Frontal cortex (tissue), 4 donors: Measurements from ENCODE around the gene MIER2. TPM values are rescaled to one million over a fixed set of nuclear protein-coding genes. Genes with fewer than 3 reads are reported as not detected.

ENCODE experiments used
- DNase-seq, 2 donors: peaks; one replicate each; pipeline ENCODE4 v3.0.0; 2012; ENCODE audit warnings: low spot score in 2 of 2
- FAIRE-seq: peaks from 2 replicates; lab custom pipeline; 2012; peaks lifted over from hg19 to GRCh38; lab: Jason Lieb, UNC
- total RNA-seq: library from RNA; depleted of rRNA; stranded (reverse); fragments of >200 nt; gene quantifications from one replicate; pipeline ENCODE4 v1.2.3, GENCODE V29; 2014
- donor health status: control.
- donor health status: control.
- donor health status: control.

Gene MIER2
- total RNA-seq, 1 donor from 2014 or later = 3.7 TPM

DNA sequence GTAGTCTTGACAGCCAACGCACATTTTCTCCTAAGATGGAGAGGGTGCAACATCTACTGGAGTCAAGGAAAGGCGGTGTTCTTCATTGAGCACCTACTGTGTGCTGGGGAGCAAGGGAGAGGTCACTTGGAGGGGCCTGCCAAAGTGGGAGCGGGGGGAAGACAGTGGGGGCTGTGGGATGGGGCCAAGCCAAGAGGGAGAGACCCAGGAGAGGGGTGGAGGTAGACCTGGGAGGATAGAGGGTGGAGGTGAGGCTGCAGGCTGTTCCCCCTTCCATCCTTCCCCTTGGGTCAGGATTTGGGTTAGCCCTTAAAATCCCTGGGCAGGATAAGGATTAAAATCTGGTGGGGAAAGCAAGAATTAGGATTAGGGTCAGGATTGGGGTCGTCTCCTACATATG lies 51.6 kb downstream of the MIER2 start:
- FAIRE-seq = no peak
- DNase-seq = no peak

GRCh38 chr19:292281-292884 lies 52.2 kb downstream of the MIER2 start:
- FAIRE-seq (no peak), DNase-seq (no peak)

DNA sequence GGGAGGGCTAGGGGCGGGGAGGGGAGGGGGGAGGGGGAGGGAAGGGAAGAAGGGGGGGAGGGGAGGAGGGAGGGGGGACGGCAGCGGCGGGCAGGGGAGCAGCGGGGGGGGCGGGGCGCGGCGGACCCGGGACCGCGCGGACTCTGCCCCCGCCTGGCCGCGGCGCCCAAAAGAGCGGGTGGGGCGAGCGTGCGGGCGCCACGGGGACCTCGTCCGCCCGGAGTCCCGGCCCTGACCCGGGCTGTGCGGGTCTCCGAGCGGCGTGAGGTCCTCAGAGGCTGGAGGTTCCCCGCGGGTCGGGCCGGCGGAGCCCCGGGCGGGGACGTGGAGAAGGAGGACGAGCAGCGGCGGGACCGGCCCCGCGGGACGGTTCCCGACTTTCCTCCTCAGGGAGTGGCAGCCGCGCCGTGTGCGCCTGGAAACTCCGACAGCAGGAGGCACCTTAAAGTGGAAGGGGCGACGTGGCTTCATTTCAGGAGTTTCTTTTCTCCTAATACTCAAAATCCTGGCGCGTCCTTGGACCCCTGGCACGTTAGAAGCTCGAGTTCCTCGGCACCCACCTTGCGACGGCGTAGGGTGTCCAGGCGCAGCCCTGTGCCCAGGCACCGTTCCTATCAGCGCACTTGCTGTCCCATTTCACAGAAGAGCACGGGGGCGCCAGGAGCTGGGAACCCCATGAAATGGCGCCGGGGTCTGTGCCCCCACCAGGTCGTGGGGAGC lies 52.9 kb downstream of the MIER2 start:
- FAIRE-seq (no peak), DNase-seq (peak; percentile 60 to 83)

DNA sequence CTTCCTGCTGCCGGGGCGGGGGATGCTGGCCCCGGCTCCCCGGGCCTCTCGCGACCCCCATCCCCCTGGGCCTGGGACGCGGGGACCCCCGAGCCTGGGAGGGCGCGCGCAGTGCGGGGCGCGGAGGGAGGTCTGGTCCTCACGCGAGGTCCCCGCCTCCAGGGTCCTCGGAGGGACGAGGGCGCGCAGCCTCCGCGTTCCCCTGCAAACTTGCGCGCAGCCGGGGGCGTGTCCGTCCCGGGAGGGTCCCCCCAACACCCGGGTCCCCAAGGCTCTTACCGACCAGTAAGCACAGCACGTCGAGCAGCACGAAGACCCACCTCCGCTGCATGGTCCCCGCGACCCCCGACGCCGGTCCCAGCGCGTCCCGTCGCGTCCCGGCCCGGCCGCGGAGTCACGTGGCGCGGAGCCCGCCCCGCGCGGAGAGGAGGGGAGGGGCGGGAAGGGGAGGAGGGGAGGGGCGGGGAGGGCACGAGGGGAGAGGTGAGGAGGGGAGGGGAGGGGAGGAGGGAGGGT lies 53.5 kb downstream of the MIER2 start, which contains the start of gene PLPP2:
Gene PLPP2 (minus strand): TSS at position 398 of the 516 bp plus-strand sequence. CDS start 67 bp downstream, at position 331.
- peak; percentile 62 to 82 for DNase-seq

DNA sequence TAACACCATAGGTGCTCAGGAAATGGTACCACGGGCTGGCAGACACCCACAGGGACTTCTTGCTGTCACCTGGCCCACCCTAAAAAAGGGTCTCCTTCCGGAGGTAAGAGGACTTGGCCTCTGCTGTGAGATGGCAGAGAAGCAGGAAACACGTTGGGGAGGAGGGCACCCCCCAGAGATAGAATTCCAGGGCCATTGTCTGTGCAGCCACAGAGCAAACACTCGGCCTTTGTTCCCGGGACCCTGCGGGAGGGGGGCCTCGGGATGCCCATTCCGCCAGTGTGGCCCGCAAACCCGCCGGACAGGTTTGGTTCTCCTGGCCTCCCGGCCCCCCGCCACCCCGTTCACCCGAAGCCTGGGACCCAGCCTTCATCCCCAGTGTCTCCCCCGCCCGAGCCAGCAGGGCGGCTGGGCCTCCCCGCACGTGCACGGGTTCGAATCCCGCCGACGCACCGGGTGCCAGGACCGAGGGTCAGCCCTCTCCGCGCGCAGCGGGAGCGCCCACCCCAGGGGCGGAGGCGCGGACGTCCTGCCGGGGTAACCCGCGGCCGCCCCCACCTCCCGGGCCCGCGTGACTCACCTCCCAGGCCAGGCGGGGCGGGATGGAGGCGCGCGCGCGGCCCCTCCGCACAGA lies 54.1 kb downstream of the MIER2 start:
- DNase-seq = peak; percentile 66 to 84
- no peak for FAIRE-seq

More for the DNA sequence above, 53.5 kb downstream of the MIER2 start, which contains the start of gene PLPP2:
- no peak for FAIRE-seq

DNA sequence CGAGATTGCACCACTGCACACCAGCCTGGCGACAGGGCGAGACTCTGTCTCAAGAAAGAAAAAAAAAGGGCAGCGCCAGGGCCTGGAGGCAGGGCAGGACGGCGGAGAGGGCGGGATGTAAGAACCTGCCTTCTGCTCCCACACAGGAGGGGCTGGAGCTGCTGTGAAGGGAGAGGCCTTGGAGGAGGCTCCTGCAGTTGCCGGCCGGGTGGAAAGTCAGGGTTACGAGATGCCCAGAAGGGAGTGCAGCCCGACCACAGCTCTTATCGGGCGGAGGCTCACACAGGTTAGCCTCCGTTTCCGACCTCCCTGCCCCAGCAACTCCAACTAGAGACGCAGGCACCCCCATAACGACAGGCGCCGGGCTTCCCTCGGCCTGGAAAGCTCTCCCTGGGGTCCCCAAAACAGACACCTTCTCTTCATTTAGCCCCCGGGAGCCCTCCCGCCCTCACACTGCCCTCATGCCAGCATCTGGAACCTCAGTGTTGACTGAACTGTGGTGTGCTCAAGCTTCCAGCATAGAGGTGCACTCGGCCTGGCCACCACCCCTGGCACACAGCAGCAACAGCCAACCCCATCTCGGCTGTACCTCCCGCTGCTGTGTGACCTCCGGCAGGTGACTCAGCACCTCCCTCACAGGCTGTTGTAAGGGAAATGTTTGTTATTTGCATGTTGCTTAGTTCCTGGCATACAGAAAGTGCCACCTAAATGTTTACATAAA lies 54.8 kb downstream of the MIER2 start:
- FAIRE-seq (no peak), DNase-seq (no peak)

DNA sequence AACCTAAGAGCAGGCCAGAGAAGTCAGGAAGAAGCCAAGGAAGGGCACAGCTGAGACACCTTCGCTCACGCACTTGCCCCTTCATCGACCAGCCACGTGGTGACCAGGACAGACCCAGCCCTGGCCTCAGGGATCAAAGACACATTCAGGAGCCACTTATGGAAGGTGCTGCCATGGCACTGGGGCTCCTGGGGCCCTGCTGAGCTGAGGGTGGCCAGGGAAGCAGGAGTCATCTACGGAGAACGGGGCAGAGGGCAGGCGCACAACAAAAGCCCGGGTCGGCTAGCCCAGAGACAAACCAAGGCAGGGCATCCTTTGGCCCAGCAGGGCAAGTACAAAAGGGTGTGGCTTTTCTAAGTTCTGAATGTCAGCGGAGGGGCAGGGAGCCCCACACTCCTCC lies 55.7 kb downstream of the MIER2 start:
- FAIRE-seq (no peak), DNase-seq (no peak)

GRCh38 chr19:287381-287871 lies 57.2 kb downstream of the MIER2 start:
- FAIRE-seq = no peak
- no peak for DNase-seq

DNA sequence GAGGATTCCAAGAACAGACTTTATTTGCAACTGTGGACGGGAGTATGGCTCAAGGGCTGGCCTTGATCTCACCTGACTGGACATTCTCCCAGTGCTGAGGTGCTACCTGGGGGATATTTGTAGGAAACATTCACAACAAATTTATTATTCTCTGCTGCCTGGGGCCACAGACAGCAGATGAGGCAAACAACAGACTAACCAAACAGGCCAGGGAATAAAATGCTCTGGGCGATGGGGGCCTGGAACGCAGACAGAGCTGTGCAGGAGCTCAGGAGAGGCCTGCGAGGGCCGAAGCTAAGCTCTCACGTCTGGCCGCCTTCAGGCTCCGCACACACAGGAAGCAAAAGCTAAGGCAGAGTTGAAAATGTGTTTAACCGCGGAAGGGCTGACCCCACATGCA lies 61.2 kb downstream of the MIER2 start:
- FAIRE-seq (no peak), DNase-seq (no peak)

GRCh38 chr19:282501-282900 lies 62.1 kb downstream of the MIER2 start:
- FAIRE-seq (no peak), DNase-seq (no peak)

DNA sequence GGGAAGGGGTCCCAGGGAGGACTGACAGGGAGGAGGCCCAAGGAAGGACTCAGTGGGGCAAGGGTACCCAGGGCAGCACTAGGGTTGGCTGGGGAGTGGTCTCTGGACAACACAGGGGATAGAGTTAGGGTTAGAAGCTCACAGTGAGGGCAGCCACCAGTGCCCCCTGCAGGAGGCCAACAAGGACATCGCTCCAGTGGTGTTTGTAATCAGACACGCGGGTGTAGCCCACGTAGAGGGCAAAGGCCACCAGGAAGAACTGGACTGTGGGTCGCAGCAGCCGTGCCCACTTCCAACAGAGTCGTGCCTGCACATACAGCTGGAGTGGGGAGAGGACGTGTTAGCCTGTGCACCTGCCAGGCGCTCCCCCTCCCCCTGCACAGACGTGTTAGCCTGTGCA lies 62.6 kb downstream of the MIER2 start:
- DNase-seq (no peak), FAIRE-seq (no peak)

GRCh38 chr19:281156-281853 lies 63.3 kb downstream of the MIER2 start:
- FAIRE-seq = no peak
- no peak for DNase-seq

DNA sequence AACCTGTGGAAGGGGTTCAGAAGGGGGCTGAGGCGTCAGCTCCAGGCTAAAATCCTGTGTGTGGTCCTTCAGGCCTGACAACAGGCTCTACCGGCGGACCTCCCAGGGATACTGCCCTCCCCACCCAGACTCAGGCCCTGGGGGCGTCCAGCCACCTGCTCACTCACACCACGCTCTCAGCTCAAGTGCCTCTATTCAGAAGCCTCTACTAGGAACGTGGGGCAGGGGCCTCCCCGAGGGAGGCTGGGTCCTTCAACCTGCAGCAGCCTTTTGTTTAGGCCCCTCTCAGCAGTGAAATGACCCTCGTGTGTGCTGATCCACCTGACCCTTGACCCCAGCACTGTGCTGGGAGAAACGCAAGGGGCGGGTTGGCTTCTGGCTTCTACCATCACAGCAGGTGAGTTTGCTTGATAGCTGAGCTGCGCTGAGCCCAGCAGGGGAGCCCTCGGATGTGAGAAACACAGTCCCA lies 64.0 kb downstream of the MIER2 start:
- DNase-seq = no peak

GRCh38 chr19:279656-280055 lies 64.9 kb downstream of the MIER2 start:
- DNase-seq (no peak), FAIRE-seq (no peak)

More for the DNA sequence above, 64.0 kb downstream of the MIER2 start:
- FAIRE-seq = no peak

- FAIRE-seq (no peak), DNase-seq (no peak)
These were observed 65.4 kb downstream of the MIER2 start for GRCh38 chr19:279231-279630.

GRCh38 chr19:277581-278165 lies 66.9 kb downstream of the MIER2 start:
- DNase-seq = no peak
- no peak for FAIRE-seq

DNA sequence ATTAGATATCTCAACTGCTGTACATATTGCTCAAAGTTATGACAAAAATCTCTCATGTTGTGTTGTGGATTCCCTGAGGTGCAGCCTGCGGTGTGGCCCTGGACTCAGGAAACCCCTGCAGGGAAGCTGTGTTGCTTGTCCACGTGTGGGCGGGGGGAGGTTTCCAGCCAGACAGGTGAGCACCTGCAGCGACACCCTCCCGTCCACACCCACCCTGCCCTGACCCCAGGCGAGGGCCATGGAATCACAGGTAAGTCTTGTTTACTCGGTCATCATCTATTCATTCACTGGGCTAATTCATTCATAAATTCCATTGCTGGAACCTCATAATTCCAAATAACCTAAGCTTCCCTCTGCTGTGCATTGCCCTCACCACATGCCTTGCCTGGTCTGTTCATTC lies 67.5 kb downstream of the MIER2 start:
- DNase-seq (no peak), FAIRE-seq (no peak)

- no peak for FAIRE-seq
- DNase-seq = no peak
These were observed 68.5 kb downstream of the MIER2 start for GRCh38 chr19:275958-276646.
